Measurements from ENCODE around the gene GPR137B. TPM values are rescaled to one million over a fixed set of nuclear protein-coding genes. Genes with fewer than 3 reads are reported as not detected.
"Not testable (repeated sequence)": the region's sequence is repeated elsewhere in the genome, so short reads cannot be mapped to it uniquely, and the experiment has no call there.

GPR137B gene
- total RNA-seq, 1 donor from 2014 or later, result 7.7 TPM

DNA sequence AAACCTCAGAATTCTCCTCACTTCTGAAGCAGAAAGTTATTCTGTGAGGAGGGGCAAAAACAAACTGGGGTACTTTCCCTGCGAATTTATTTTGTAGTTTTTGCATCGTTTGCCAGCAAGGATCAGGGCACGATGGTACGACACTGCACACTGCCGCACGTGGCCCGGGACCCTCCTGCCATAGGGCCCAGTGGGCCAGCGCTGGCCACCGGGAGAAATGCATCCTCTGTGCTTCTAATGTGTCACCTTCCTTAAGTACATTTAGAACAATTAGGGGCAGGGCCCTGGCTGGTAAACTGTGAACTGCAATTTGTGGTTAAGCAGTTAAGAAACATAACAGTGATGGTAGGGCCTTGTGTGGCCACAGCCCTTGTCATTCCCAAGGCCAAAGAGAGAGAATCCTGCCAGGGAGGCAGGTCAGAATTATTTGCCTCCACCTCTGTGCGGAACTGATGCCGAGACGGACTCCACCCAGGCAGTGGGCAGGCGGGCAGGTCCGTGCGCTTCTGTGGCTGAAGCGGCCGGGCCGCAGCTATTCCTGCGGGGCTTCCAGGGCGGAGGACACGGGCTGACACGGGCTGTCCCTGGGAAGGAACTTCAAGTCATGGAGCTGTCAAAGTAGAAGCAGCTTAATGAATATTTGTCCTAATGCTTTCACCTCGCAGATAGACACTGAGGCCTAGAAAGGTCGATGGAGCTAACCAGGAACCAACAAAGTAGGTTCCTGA, 12.5 kb downstream of the GPR137B start:
- Mint-ChIP-seq H3K4me3 (no peak overlapping the region), H3K27ac (no peak overlapping the region), H3K4me1 (no peaks in the 10 kb centered on the region), H3K36me3 (ENCODE audit: low read depth) (no peaks in the 10 kb centered on the region), H3K27me3 (no peaks in the 10 kb centered on the region), H3K9me3 (no peaks in the 10 kb centered on the region)
- DNase-seq, result no peak
- intact Hi-C loops (cut with micrococcal nuclease), result no loop called here

DNA sequence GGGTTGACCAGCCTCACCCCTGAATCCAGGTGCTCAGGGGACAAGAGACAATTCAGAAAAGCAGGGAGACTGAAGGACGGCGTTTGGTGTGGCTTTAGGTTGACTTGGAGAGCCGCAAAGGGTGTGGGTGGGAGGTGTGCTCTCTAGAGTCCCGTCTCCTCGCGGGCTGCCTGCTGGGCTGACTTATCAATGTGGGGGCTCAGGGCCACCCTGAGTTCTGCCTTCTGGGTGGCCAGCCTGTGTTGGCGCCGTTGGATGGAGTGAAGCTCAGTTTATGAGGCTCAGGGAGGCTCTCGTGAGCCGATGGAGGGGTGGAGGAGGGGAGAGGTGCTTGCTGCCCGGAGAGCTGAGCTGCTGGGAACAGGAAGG, 13.0 kb downstream of the GPR137B start:
- intact Hi-C loops (cut with micrococcal nuclease), result no loop called here
- no peak overlapping the region for H3K27ac Mint-ChIP-seq
- no peak overlapping the region for H3K4me3 Mint-ChIP-seq
- H3K4me1 Mint-ChIP-seq, result peaks cover 1% of the 10 kb centered on the region
- no peaks in the 10 kb centered on the region for H3K9me3 Mint-ChIP-seq
- no peaks in the 10 kb centered on the region for H3K27me3 Mint-ChIP-seq
- no peaks in the 10 kb centered on the region for H3K36me3 Mint-ChIP-seq (ENCODE audit: low read depth)
- DNase-seq, result no peak

DNA sequence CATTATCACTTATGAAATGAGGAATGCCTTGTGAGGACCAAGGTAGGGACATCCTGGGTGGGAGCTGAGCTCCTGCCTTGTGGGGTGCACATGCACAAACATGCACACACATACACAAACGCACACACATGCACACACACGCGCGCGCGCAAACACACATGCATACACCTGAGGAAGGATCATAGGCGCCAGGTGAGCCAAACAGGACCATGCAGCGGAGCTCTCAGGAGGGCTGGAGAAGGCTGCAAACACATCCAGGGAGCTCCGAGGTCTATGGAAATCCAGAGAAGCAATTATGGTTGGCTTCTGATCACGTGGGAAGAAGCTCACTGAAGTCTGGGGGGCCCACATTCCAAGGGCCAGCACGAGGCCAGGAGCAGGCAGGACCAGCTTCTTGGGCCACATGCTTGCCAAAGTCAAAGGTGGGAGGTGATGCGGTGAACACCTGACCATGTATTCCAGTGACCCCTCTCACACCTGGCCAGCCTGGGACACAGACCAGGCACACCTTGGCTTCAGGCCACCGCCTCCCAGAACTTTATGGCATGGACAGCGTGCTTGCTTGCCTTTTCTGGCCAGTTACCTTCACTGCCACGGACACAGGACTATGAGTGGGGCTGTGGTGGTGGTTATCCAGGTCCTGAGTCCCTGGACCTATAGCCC, 13.6 kb downstream of the GPR137B start:
- Mint-ChIP-seq H3K9me3 (peaks cover 6% of the 10 kb centered on the region), H3K4me3 (no peak overlapping the region), H3K27ac (no peak overlapping the region), H3K4me1 (peaks cover 4% of the 10 kb centered on the region), H3K36me3 (ENCODE audit: low read depth) (peaks cover 3% of the 10 kb centered on the region), H3K27me3 (no peaks in the 10 kb centered on the region)
- intact Hi-C loops (cut with micrococcal nuclease), result no loop called here
- no peak for DNase-seq

DNA sequence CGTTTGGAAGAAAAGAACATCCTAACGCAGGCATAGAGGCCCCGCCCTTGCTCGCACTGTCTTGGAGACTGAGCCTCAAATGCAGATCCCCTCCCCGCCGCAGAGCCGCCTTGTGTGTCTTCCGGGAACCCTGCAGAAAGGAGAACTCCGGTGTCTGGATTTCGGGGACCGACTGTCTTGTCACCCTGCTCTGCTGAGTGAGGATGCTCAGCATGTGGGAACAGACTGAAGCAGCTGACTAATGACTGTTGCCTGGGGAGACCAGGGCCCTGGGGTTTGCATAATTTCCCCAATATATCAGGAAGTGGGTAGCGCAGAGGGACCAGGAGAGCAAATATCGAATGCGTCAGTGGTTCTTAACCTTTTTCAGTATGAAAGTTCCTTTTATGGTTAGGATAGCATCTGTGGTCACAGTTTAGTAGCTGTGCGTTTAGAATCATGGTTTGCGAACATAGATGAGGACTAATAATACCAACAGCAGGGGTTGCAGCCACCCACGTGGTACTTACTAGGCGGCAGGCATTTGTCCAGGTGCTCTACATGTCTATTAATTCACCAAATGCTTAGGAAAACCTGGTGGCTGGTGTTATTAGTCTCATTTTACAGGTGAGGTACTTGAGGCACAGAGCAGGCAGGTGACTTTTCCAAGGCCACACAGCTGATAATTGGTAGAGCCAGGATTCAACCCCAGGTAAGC, 14.3 kb downstream of the GPR137B start:
- Mint-ChIP-seq H3K9me3 (peaks cover 13% of the 10 kb centered on the region), H3K36me3 (ENCODE audit: low read depth) (peaks cover 10% of the 10 kb centered on the region), H3K27me3 (no peaks in the 10 kb centered on the region), H3K4me3 (no peak overlapping the region), H3K27ac (no peak overlapping the region), H3K4me1 (peaks cover 4% of the 10 kb centered on the region)
- intact Hi-C loops (cut with micrococcal nuclease), result no loop called here
- no peak for DNase-seq

- intact Hi-C loops (cut with micrococcal nuclease); H3K4me1 Mint-ChIP-seq; H3K27me3 Mint-ChIP-seq; H3K4me3 Mint-ChIP-seq; DNase-seq; H3K27ac Mint-ChIP-seq: not testable (repeated sequence)
- peaks cover 18% of the 10 kb centered on the region for H3K9me3 Mint-ChIP-seq
- H3K36me3 Mint-ChIP-seq (ENCODE audit: low read depth), result peaks cover 15% of the 10 kb centered on the region
Observed at GRCh38 chr1:236158072-236158471, 15.7 kb downstream of the GPR137B start.

DNA sequence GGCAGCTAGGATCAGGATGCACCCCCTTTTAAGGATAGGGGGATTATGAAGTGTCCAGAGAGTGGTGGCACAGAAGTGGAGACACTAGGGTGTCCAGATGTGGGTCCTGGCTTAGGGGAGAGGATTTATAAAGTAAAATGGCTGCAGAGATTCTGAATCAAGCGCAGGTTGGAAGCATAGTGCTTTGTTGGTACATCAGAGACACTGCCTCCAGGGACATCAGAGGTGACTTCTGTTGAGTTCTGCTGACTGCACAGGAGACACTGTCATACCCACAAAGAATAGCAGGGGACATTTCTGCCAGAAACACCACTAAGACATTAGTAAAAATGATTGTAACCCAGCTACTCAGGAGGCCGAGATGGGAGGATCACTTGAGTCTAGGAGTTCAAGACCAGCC, 16.4 kb downstream of the GPR137B start:
- Mint-ChIP-seq H3K36me3 (ENCODE audit: low read depth) (peaks cover 20% of the 10 kb centered on the region), H3K4me3 (no peak overlapping the region), H3K27ac (no peak overlapping the region), H3K27me3 (no peaks in the 10 kb centered on the region), H3K9me3 (peaks cover 24% of the 10 kb centered on the region), H3K4me1 (peaks cover 6% of the 10 kb centered on the region)
- intact Hi-C loops (cut with micrococcal nuclease), result no loop called here
- no peak for DNase-seq

DNA sequence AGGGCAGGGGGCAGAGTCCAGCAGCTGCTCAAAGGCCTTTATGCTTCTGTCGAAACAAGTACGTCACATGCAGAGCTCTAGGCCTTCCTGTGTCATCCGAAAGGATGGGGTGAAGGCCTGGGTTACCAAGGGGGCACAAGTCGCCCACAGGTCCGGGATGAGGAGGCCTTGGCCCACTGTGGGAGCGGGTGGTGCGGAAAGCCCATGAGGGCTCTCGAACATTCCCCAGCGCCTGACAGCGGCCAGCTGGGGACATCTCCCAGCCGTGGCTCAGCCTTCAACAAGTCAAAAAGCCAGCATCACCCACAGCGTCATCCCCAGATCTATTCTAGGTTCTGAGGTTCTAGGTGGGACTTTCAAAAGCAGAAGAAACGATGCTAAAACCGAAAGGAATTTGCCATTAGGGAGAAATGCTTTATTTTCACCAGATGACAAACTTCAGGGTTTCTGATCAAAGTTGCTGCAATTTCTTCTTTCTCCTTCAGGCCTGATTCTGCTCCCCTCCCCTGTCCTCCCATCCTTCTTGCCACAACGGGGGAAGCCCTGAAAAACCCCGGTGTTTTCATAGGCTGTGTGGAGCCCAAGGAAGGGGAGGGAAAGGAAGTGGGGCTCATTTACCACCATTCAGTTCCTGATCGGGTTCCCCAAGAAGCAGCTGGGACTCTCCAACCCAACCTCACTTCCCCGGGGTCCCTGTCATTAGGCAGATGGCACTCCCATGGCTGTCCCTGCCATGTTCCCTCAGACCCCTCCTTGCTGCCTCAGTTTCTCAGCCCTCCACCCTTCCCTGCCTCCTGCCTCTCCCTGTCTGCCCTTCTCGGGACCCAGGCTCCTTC, 17.6 kb downstream of the GPR137B start:
- H3K4me1 Mint-ChIP-seq, result peaks cover 12% of the 10 kb centered on the region
- intact Hi-C loops (cut with micrococcal nuclease), result no loop called here
- no peak overlapping the region for H3K4me3 Mint-ChIP-seq
- H3K27me3 Mint-ChIP-seq, result no peaks in the 10 kb centered on the region
- DNase-seq, result no peak
- peaks cover 28% of the 10 kb centered on the region for H3K9me3 Mint-ChIP-seq
- H3K27ac Mint-ChIP-seq, result no peak overlapping the region
- H3K36me3 Mint-ChIP-seq (ENCODE audit: low read depth), result peaks cover 25% of the 10 kb centered on the region

DNA sequence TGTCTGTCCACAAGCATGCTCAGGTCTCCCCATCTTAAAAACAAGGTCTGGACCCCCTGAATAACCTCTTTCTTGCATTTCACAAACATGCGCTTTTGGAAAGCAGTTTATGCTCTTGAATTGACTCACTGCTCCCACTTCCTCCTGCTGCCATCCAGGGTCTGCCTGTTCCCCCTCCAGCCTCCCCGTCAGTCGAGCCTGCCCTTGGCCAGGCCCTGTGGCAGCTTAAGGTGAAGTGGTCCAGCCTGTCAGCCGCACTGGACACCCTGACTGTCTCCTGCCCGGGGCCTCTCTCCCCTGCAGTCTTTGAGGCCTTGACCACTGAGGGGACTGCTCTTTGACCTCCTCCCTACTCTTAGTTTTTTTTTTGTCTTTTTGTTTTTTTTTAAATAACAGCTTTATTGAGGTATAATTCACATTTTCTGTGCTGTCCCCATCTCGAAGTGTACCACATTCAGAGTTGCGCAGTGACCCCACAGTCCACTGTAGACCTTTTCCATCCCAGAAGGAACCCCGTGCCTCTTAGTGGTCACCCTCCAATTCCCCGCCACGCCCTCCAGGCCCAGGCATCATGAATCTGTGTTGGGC, 18.3 kb downstream of the GPR137B start:
- peaks cover 28% of the 10 kb centered on the region for H3K9me3 Mint-ChIP-seq
- H3K4me3 Mint-ChIP-seq, result no peak overlapping the region
- DNase-seq, result no peak
- peaks cover 12% of the 10 kb centered on the region for H3K4me1 Mint-ChIP-seq
- H3K36me3 Mint-ChIP-seq (ENCODE audit: low read depth), result peaks cover 25% of the 10 kb centered on the region
- intact Hi-C loops (cut with micrococcal nuclease), result no loop called here
- no peaks in the 10 kb centered on the region for H3K27me3 Mint-ChIP-seq
- H3K27ac Mint-ChIP-seq, result no peak overlapping the region

DNA sequence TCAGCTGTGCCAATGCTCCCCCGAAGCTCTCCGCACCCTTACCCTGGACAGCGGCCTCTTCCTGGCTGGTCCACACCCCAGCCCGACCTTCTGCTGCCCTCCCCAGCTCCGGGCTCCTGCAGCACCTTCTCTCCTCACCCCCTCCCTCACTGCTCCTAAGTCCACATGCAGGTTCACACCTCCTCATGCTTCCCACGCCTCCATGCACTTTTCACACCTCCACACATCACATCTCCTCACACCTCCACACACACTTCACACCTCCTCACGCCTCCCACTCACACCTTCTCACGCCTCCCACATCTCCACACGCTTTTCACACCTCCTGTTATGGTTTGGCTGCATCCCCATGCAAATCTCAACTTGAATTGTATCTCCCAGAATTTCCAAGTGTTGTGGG, 18.9 kb downstream of the GPR137B start:
- Mint-ChIP-seq H3K4me1 (peaks cover 12% of the 10 kb centered on the region), H3K4me3 (no peak overlapping the region)

DNA sequence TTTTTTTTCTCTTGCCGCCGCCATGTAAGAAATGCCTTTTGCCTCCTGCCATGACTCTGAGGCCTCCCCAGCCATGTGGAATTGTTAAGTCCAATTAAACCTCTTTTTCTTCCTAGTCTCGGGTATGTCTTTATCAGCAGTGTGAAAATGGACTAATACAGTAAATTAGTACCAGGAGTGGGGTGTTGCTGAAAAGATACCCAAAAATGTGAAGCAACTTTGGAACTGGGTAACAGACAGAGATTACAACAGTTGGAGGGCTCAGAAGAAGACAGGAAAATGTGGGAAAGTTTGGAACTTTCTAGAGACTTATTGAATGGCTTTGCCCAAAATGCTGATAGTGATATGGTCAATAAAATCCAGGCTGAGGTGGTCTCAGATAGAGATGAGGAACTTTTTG, 19.4 kb downstream of the GPR137B start:
- intact Hi-C loops (cut with micrococcal nuclease); H3K4me3 Mint-ChIP-seq: not testable (repeated sequence)
- H3K4me1 Mint-ChIP-seq, result peaks cover 12% of the 10 kb centered on the region

More for the DNA sequence above, 18.9 kb downstream of the GPR137B start:
- H3K27me3 Mint-ChIP-seq, result no peaks in the 10 kb centered on the region
- H3K27ac Mint-ChIP-seq, result no peak overlapping the region
- no peak for DNase-seq
- intact Hi-C loops (cut with micrococcal nuclease), result no loop called here
- H3K36me3 Mint-ChIP-seq (ENCODE audit: low read depth), result peaks cover 25% of the 10 kb centered on the region
- peaks cover 28% of the 10 kb centered on the region for H3K9me3 Mint-ChIP-seq

DNA sequence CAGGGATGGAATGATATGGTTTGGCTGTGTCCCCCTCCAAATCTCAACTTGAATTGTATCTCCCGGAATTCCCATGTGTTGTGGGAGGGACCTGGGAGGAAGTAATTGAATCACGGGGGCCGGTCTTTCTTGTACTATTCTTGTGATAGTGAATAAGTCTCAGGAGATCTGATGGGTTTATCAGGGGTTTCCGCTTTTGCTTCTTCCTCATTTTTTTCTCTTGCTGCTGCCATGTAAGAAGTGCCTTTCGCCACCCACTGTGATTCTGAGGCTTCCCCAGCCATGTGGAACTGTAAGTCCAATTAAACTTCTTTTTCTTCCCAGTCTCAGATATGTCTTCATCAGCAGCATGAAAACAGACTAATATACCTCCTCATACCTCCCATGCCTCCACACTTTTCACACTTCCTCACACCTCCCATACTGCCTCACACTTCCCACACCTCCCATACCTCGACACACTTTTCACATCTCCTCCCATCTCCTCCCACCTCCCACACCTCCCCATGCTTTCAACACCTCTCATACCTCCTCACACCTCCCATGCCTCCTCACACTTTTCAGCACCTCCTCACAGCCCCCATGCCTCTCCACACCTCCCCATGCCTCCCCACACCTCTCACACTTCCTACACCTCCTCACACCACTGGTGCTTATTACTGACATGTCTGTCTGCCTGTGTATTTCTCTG, 21.3 kb downstream of the GPR137B start:
- DNase-seq, result no peak
- Mint-ChIP-seq H3K4me3 (no peak overlapping the region), H3K4me1 (peaks cover 12% of the 10 kb centered on the region), H3K27me3 (no peaks in the 10 kb centered on the region), H3K36me3 (ENCODE audit: low read depth) (peaks cover 25% of the 10 kb centered on the region), H3K9me3 (peaks cover 28% of the 10 kb centered on the region), H3K27ac (peak overlapping the region; percentile 70)
- intact Hi-C loops (cut with micrococcal nuclease), result no loop called here

More for the DNA sequence above, 19.4 kb downstream of the GPR137B start:
- H3K27me3 Mint-ChIP-seq, DNase-seq, H3K27ac Mint-ChIP-seq: not testable (repeated sequence)
- Mint-ChIP-seq H3K9me3 (peaks cover 28% of the 10 kb centered on the region), H3K36me3 (ENCODE audit: low read depth) (peaks cover 25% of the 10 kb centered on the region)

- no peak overlapping the region for H3K4me3 Mint-ChIP-seq
- no peaks in the 10 kb centered on the region for H3K27me3 Mint-ChIP-seq
- peaks cover 28% of the 10 kb centered on the region for H3K9me3 Mint-ChIP-seq
- peaks cover 25% of the 10 kb centered on the region for H3K36me3 Mint-ChIP-seq (ENCODE audit: low read depth)
- intact Hi-C loops (cut with micrococcal nuclease), result no loop called here
- H3K27ac Mint-ChIP-seq, result peak overlapping the region; percentile 70
- H3K4me1 Mint-ChIP-seq, result peaks cover 12% of the 10 kb centered on the region
- DNase-seq, result no peak
Observed at GRCh38 chr1:236164273-236164672, 21.9 kb downstream of the GPR137B start.
